HL-60 (cell line): Measurements from ENCODE around the gene SHC1.

Experiments
- POLR2AphosphoS5 ChIP-seq: IDR thresholded peaks from 2 replicates; pipeline ENCODE4 v1.6.1; 2012; ENCODE audit warnings: low read depth
- TF ChIP-seq, protein P1 (sequence below): IDR thresholded peaks from one replicate; pipeline ENCODE4 v1.5.1; 2011; ENCODE audit warnings: low read length, control low read depth, inconsistent platforms; ENCODE audit not compliant: insufficient read depth
- TF ChIP-seq, protein P2 (sequence below): IDR thresholded peaks from 2 replicates; pipeline ENCODE4 v1.6.1; 2012; ENCODE audit warnings: low read depth; ENCODE audit not compliant: insufficient replicate concordance

DNA sequence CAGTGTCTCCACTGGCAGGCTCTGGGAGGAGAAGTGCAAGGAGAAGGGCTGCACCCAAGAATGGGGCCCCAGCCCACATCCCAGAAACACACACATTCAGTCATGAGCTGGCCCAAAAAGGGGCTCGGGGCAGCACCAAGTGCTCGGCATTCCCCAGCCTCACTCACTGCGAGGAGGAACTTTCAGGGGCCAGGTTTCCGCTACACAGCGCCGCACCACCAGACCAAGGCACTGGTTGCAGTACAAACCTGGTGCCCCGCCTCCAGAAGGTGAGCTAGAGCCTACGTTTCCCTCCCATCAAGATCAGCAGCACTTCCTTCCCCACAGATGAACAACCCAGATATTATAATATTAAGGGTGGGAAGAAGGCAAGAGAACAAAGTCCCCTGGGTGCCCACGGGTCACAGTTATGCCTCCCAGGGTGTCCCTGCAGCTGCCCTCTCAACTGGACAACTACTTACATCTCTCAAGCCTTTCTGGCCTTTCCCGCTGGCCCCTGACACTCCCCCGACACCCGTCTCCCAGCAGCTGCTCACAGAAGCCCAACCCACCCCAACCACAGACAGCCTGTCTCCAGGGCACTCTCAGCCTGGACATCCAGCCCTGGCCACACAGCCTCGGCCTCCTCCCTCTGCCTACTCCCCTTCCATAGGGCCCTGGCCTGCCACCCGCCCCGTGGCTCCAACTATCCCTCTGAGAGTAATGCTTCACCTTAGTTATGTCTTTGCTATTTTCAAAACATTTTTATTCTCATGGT is 18.5 kb downstream of the SHC1 start:
- TF ChIP-seq, protein P1, sequence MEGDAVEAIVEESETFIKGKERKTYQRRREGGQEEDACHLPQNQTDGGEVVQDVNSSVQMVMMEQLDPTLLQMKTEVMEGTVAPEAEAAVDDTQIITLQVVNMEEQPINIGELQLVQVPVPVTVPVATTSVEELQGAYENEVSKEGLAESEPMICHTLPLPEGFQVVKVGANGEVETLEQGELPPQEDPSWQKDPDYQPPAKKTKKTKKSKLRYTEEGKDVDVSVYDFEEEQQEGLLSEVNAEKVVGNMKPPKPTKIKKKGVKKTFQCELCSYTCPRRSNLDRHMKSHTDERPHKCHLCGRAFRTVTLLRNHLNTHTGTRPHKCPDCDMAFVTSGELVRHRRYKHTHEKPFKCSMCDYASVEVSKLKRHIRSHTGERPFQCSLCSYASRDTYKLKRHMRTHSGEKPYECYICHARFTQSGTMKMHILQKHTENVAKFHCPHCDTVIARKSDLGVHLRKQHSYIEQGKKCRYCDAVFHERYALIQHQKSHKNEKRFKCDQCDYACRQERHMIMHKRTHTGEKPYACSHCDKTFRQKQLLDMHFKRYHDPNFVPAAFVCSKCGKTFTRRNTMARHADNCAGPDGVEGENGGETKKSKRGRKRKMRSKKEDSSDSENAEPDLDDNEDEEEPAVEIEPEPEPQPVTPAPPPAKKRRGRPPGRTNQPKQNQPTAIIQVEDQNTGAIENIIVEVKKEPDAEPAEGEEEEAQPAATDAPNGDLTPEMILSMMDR: no peak
- no peak for TF ChIP-seq POLR2AphosphoS5
- TF ChIP-seq, protein P2, sequence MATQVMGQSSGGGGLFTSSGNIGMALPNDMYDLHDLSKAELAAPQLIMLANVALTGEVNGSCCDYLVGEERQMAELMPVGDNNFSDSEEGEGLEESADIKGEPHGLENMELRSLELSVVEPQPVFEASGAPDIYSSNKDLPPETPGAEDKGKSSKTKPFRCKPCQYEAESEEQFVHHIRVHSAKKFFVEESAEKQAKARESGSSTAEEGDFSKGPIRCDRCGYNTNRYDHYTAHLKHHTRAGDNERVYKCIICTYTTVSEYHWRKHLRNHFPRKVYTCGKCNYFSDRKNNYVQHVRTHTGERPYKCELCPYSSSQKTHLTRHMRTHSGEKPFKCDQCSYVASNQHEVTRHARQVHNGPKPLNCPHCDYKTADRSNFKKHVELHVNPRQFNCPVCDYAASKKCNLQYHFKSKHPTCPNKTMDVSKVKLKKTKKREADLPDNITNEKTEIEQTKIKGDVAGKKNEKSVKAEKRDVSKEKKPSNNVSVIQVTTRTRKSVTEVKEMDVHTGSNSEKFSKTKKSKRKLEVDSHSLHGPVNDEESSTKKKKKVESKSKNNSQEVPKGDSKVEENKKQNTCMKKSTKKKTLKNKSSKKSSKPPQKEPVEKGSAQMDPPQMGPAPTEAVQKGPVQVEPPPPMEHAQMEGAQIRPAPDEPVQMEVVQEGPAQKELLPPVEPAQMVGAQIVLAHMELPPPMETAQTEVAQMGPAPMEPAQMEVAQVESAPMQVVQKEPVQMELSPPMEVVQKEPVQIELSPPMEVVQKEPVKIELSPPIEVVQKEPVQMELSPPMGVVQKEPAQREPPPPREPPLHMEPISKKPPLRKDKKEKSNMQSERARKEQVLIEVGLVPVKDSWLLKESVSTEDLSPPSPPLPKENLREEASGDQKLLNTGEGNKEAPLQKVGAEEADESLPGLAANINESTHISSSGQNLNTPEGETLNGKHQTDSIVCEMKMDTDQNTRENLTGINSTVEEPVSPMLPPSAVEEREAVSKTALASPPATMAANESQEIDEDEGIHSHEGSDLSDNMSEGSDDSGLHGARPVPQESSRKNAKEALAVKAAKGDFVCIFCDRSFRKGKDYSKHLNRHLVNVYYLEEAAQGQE: no peak
